Myometrial cell (primary cell): Measurements from ENCODE around the gene HIKESHI. TPM values are rescaled to one million over a fixed set of nuclear protein-coding genes. Genes with fewer than 3 reads are reported as not detected.

ENCODE experiments used
- total RNA-seq: library from RNA; depleted of rRNA; stranded (reverse); fragments of >200 nt; gene quantifications from 2 replicates; pipeline ENCODE4 v1.2.3, GENCODE V29; 2015

Gene HIKESHI
- 50.9 and 62.0 TPM in 2 replicates for total RNA-seq

GRCh38 chr11:86302092-86302793 lies at the start of gene HIKESHI:
HIKESHI (plus strand) TSS chr11:86302240; CDS start chr11:86302449, 209 bp downstream.

DNA sequence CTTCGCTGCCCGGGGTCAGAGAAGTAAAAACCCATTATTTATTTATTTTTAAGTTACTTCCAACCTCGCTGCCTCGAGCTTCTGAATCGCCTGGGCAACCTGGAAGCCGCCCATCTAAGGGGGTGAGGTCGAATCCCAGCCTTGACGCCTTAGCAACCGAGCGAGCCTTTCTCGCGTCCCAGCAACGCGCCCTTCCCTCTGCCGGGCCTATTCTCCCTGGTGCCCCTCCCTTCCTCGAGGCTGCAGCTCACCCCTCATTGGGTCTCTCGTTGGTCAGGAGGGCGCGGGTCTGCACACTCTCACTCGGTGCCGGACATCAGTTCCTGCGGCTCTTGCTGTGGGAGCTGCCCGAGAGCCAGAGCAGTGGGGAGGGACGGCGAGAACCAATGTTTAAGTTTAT lies 72.5 kb downstream of the HIKESHI start, which contains the start of gene CCDC81:
Gene CCDC81 (plus strand): TSS at position 302 of the 400 bp plus-strand sequence. CDS start 277 bp downstream, outside the sequence.

Other genes with a start within 250 kb of the HIKESHI start
- 106 and 133 TPM in 2 replicates for gene PICALM, start 233.2 kb upstream of the HIKESHI start, total RNA-seq
- gene EED, start 57.5 kb upstream of the HIKESHI start, total RNA-seq: 9.5 and 11.0 TPM in 2 replicates
- gene CCDC81, start 72.6 kb downstream of the HIKESHI start, total RNA-seq: 1.4 and 4.4 TPM in 2 replicates